ENCODE data around the gene BMP2K. TPM values are rescaled to one million over a fixed set of nuclear protein-coding genes. Genes with fewer than 3 reads are reported as not detected.

The BMP2K gene
- total RNA-seq (106 TPM), polyA plus RNA-seq (7.6 TPM)

DNA sequence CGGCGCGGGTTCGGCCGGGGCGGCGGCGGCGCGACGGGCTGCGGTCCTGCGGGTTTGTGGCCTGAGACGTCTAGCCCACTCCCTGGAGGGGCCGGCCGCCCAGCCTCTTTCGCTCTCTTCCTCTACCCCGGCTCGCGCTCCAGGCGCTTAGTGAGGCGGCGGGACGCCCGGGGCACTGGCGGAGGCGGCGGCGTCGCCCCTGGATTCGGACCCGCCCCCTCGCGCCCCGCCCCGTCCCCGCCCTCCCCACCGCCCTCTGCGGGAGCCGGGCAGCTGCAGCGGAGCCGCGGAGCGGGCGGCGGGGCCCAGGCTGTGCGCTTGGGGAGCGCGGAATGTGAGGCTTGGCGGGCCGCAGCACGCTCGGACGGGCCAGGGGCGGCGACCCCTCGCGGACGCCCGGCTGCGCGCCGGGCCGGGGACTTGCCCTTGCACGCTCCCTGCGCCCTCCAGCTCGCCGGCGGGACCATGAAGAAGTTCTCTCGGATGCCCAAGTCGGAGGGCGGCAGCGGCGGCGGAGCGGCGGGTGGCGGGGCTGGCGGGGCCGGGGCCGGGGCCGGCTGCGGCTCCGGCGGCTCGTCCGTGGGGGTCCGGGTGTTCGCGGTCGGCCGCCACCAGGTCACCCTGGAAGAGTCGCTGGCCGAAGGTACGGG lies at the start of gene BMP2K:
BMP2K (plus strand) TSS at position 272 of the 650 bp plus-strand sequence; CDS start at position 466, 194 bp downstream.
- under 1% methylated on average over 95 of the region's 95 CpGs for WGBS
- no peaks in the 10 kb centered on the region for H3K4me1 ChIP-seq (ENCODE audit: insufficient read depth)
- no peak for DNase-seq (ENCODE audit: extremely low spot score)
- H3K4me3 ChIP-seq (ENCODE audit: low read depth, low read length), result peak within 1 kb of the TSS; percentile 97
- H3K36me3 ChIP-seq (ENCODE audit: insufficient read depth), result no peaks in the 10 kb centered on the region
- peak within 1 kb of the TSS; percentile 98 for H3K27ac ChIP-seq (ENCODE audit: low read depth)

GRCh38 chr4:78726546-78726945 lies 49.6 kb upstream of the BMP2K start:
- WGBS, result 77% methylated on average over 1 of the region's 1 CpG
- Histone ChIP-seq H3K4me3 (ENCODE audit: low read depth, low read length) (no peak overlapping the region), H3K36me3 (ENCODE audit: insufficient read depth) (no peaks in the 10 kb centered on the region), H3K4me1 (ENCODE audit: insufficient read depth) (no peaks in the 10 kb centered on the region), H3K27ac (ENCODE audit: low read depth) (no peak overlapping the region)
- no peak for DNase-seq (ENCODE audit: extremely low spot score)

DNA sequence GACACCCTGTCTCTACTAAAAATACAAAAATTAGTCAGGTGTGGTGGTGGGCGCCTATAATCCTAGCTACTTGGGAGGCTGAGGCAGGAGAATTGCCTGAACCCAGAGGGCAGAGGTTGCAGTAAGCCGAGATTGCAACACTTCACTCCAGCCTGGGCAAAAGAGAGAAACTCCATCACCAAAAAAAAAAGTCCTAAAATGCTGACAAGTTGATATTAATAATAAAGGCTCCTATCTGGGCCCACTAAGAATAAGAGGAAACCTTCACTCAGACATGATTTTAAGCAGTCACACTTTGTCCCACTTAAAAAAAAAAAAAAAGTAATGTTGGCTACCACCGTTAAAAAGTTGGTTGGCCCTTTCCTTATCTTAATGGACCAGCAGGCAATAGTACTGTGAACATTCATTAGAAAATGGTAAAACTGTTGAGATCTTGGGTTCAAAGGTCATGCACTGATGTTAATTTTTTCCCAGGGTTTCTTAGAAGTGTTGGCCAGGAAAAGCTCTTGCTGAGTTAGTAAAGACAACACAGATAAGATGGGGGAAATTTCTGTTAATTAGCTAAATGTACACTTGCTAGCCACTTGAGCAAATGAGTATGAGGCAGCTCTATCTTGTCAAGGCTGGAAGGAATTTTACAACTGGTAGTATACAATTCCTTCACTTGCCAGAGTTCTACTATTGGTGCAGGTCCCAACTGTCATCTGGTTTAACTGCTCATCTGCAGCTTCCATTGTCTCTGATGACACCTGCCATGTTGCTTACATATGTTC lies 43.6 kb upstream of the BMP2K start:
- H3K4me1 ChIP-seq (ENCODE audit: insufficient read depth), result no peaks in the 10 kb centered on the region
- DNase-seq (ENCODE audit: extremely low spot score), result no peak
- WGBS, result 71% methylated on average over 3 of the region's 3 CpGs
- H3K4me3 ChIP-seq (ENCODE audit: low read depth, low read length), result no peak overlapping the region
- no peaks in the 10 kb centered on the region for H3K36me3 ChIP-seq (ENCODE audit: insufficient read depth)
- no peak overlapping the region for H3K27ac ChIP-seq (ENCODE audit: low read depth)

DNA sequence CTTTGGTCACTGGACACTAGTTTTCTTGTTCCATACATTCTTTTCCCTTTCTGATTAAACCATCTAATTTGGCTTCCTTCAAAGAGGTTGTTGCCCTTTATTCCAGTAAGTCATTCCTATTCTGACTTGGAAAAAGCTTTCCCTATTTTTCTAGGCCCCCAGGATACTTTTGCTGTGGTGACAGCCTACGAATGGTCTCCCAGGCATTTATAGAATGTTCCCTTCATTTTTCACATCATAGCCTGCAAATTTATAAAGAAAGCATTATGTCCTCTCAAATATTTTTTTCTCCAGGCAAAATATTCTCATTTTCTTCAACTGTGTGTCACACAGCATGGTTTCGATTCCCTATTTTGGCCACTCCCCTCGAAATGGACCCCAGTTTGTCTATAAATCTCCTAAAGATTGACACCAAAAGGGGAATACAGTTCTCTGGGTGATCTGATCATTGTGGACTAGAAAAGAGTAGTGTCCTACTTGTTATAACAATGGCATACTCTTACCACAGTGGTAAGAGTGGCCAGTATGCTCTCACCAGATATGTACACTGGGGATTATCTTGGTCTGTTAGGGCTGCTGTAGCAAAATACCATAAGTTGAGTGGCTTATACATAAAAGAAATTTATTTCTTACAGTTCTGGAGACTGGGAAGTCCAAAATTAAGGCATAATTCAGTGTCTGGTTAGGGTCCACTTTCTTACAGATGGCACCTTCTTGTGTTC lies 41.5 kb upstream of the BMP2K start:
- Histone ChIP-seq H3K4me3 (ENCODE audit: low read depth, low read length) (no peak overlapping the region), H3K4me1 (ENCODE audit: insufficient read depth) (no peaks in the 10 kb centered on the region), H3K27ac (ENCODE audit: low read depth) (no peak overlapping the region), H3K36me3 (ENCODE audit: insufficient read depth) (no peaks in the 10 kb centered on the region)
- DNase-seq (ENCODE audit: extremely low spot score), result no peak
- WGBS, result 84% methylated on average over 3 of the region's 3 CpGs

GRCh38 chr4:78735697-78736096 lies 40.5 kb upstream of the BMP2K start:
- Histone ChIP-seq H3K4me3 (ENCODE audit: low read depth, low read length) (no peak overlapping the region), H3K27ac (ENCODE audit: low read depth) (no peak overlapping the region), H3K4me1 (ENCODE audit: insufficient read depth) (no peaks in the 10 kb centered on the region), H3K36me3 (ENCODE audit: insufficient read depth) (no peaks in the 10 kb centered on the region)
- DNase-seq (ENCODE audit: extremely low spot score), result no peak

DNA sequence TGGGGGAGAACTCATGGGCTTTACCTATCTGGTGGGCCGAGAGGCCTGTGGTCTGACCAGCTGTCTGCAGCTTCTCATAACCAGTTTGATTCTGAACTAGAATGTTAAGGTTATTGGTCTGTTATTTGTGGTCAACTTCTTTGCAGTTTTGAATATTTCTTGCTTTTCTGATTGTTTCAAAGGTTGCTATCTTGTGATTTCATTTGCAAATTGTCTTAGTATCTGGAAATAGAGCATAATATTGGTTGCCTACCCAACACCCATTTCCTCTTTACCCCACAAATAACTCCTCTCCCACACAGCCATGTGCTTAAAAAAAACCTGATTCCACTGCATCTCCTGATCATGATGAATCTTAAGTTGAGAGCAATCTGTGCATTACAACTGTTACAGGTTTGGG lies 39.1 kb upstream of the BMP2K start:
- Histone ChIP-seq H3K36me3 (ENCODE audit: insufficient read depth) (no peaks in the 10 kb centered on the region), H3K4me1 (ENCODE audit: insufficient read depth) (no peaks in the 10 kb centered on the region), H3K4me3 (ENCODE audit: low read depth, low read length) (no peak overlapping the region), H3K27ac (ENCODE audit: low read depth) (no peak overlapping the region)
- 93% methylated on average over 1 of the region's 1 CpG for WGBS
- no peak for DNase-seq (ENCODE audit: extremely low spot score)

DNA sequence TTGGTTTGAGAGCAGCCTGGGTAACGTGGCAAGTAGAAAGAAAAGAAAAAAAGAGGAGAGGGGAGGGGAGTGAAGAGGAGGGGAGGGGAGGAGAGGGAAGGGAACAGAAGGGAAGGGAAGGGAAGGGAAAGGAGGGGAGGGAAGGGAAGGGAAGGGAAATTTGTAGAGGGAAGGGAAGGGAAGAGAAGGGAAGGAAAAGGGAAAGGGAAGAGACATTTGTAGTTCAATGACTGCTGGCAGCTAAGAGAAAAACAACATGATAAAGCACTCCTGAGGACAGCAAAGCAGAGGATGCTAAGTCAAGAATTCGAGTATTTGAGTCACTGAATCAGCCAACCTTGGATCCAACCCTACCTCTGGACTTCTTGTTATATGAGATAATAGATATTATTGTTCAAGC lies 38.2 kb upstream of the BMP2K start:
- Histone ChIP-seq H3K27ac (ENCODE audit: low read depth) (no peak overlapping the region), H3K4me3 (ENCODE audit: low read depth, low read length) (no peak overlapping the region), H3K36me3 (ENCODE audit: insufficient read depth) (no peaks in the 10 kb centered on the region), H3K4me1 (ENCODE audit: insufficient read depth) (no peaks in the 10 kb centered on the region)
- DNase-seq (ENCODE audit: extremely low spot score), result no peak
- 64% methylated on average over 2 of the region's 2 CpGs for WGBS

- no peak overlapping the region for H3K27ac ChIP-seq (ENCODE audit: low read depth)
- no peak overlapping the region for H3K4me3 ChIP-seq (ENCODE audit: low read depth, low read length)
- DNase-seq (ENCODE audit: extremely low spot score), result no peak
- H3K4me1 ChIP-seq (ENCODE audit: insufficient read depth), result no peaks in the 10 kb centered on the region
- 88% methylated on average over 2 of the region's 2 CpGs for WGBS
- H3K36me3 ChIP-seq (ENCODE audit: insufficient read depth), result no peaks in the 10 kb centered on the region
Measured at GRCh38 chr4:78742300-78742699, 33.9 kb upstream of the BMP2K start.

- H3K36me3 ChIP-seq (ENCODE audit: insufficient read depth), result no peaks in the 10 kb centered on the region
- 60% methylated on average over 3 of the region's 3 CpGs for WGBS
- DNase-seq (ENCODE audit: extremely low spot score), result no peak
- no peak overlapping the region for H3K4me3 ChIP-seq (ENCODE audit: low read depth, low read length)
- no peaks in the 10 kb centered on the region for H3K4me1 ChIP-seq (ENCODE audit: insufficient read depth)
- H3K27ac ChIP-seq (ENCODE audit: low read depth), result no peak overlapping the region
Measured at GRCh38 chr4:78747475-78747922, 28.7 kb upstream of the BMP2K start.

- 53% methylated on average over 2 of the region's 2 CpGs for WGBS
Measured at GRCh38 chr4:78748381-78748780, 27.8 kb upstream of the BMP2K start.

GRCh38 chr4:78749258-78749971 lies 26.7 kb upstream of the BMP2K start:
- H3K36me3 ChIP-seq (ENCODE audit: insufficient read depth), result no peaks in the 10 kb centered on the region
- H3K4me1 ChIP-seq (ENCODE audit: insufficient read depth), result no peaks in the 10 kb centered on the region
- no peak overlapping the region for H3K4me3 ChIP-seq (ENCODE audit: low read depth, low read length)
- WGBS, result 85% methylated on average over 4 of the region's 4 CpGs
- no peak overlapping the region for H3K27ac ChIP-seq (ENCODE audit: low read depth)
- no peak for DNase-seq (ENCODE audit: extremely low spot score)

More at GRCh38 chr4:78748381-78748780, 27.8 kb upstream of the BMP2K start:
- DNase-seq (ENCODE audit: extremely low spot score), result no peak
- Histone ChIP-seq H3K36me3 (ENCODE audit: insufficient read depth) (no peaks in the 10 kb centered on the region), H3K4me3 (ENCODE audit: low read depth, low read length) (no peak overlapping the region), H3K27ac (ENCODE audit: low read depth) (no peak overlapping the region), H3K4me1 (ENCODE audit: insufficient read depth) (no peaks in the 10 kb centered on the region)

DNA sequence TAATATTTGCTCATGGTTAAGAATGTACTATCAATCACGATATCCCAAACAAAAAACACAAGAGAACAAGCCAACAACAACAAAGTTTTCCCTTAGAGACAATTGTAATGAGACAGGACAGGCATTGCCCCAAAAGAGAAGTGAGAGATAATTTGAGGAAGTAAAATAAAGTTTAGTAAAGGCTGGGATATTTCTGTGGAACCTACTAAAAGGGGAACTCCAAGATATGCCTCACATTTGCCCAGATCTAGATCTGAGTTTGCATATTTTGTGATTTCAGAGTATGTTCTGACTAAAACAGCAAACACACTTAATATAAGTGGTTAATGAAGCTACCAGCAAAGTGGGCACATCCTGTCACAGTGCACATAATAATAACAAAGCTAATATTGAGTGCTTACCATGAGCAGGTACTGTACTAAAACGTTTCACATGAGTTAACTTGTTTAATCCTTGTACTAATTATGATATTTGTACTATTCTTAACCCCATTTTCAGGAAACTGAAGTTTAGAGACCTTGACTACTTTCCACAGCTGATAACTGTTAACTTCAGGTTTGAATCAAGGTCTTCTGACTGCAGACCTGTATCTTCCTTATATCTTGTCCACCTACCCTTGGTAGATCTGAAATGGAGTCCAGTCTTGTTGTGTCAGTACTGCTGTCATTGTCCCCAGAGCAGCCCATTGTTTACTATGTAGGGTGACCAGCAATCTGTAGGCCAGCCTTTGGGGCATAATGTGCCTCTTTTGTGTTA lies 26.0 kb upstream of the BMP2K start:
- H3K27ac ChIP-seq (ENCODE audit: low read depth), result no peak overlapping the region
- no peak overlapping the region for H3K4me3 ChIP-seq (ENCODE audit: low read depth, low read length)
- H3K4me1 ChIP-seq (ENCODE audit: insufficient read depth), result no peaks in the 10 kb centered on the region
- DNase-seq (ENCODE audit: extremely low spot score), result no peak
- 55% methylated on average over 2 of the region's 2 CpGs for WGBS
- H3K36me3 ChIP-seq (ENCODE audit: insufficient read depth), result no peaks in the 10 kb centered on the region

DNA sequence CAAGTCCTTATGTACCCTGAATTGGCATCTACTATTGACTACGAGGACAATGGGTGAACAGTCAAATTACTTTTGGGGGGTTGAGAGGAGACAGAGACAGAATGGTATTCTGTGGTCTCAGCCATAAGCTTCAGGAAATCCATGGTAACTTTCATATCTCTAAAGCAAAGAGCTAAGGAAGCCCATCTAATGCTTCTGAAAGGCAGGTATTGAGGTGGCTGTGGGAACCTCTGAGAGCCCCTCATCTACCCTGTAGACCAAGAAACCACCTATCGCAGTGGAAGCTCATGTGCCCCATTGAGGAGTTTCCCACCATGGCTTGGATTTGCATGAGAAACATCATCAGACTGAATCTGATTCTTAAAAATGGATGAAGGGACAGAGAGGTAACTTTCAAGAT lies 23.1 kb upstream of the BMP2K start:
- no peak overlapping the region for H3K27ac ChIP-seq (ENCODE audit: low read depth)
- whole genome bisulfite sequencing, result 92% methylated on average over 2 of the region's 2 CpGs
- no peak for DNase-seq (ENCODE audit: extremely low spot score)
- no peaks in the 10 kb centered on the region for H3K36me3 ChIP-seq (ENCODE audit: insufficient read depth)
- H3K4me1 ChIP-seq (ENCODE audit: insufficient read depth), result no peaks in the 10 kb centered on the region
- H3K4me3 ChIP-seq (ENCODE audit: low read depth, low read length), result no peak overlapping the region
